GM12878 (cell line): ENCODE results near the gene TRUB1. TPM values are rescaled to one million over a fixed set of nuclear protein-coding genes. Genes with fewer than 3 reads are reported as not detected.

Experiments used
- CREB1 ChIP-seq: IDR thresholded peaks from 2 replicates; pipeline ENCODE4 v1.6.1; 2012; ENCODE audit warnings: low read depth, mild to moderate bottlenecking, inconsistent platforms
- HCFC1 ChIP-seq: fragments of 150-350 bp; IDR thresholded peaks from 2 replicates; pipeline ENCODE4 v1.6.1; 2014; ENCODE audit warnings: low read length
- KAT2A ChIP-seq: conservative IDR thresholded peaks from 2 replicates; pipeline ENCODE4 v1.6.1; 2011; ENCODE audit warnings: low read depth, low read length; ENCODE audit not compliant: control insufficient read depth
- YY1 ChIP-seq: IDR thresholded peaks from 2 replicates; pipeline ENCODE4 v1.6.1; 2011; ENCODE audit warnings: low read depth, mild to moderate bottlenecking, low read length
- polyA plus RNA-seq, 11 experiments: library from polyadenylated mRNA; depleted of rRNA in 4 of 11; unstranded in 6 of 11; stranded (reverse) in 5 of 11; fragments of >200 nt; fragmentation: Nextera tagmentation in 4 of 11; fragmentation: Illumina TruSeq in 1 of 11; extraction: Ambion mirVana in 4 of 11; extraction: Trizol in 1 of 11; gene quantifications; 1 replicate in 1 of 11; 2 replicates in 10 of 11; pipeline versions ENCODE4 v1.2.1 to v1.2.3, GENCODE V29; 2011 to 2016; ENCODE audit warnings: inconsistent platforms in 2 of 11, missing spikeins in 2 of 11, low read depth in 1 of 11
- total RNA-seq, 4 experiments: library from RNA; depleted of rRNA in 3 of 4; stranded (reverse); fragments of >200 nt in 3 of 4; fragmentation: Illumina TruSeq in 1 of 4; extraction: Trizol in 1 of 4; gene quantifications; 2 replicates each; pipeline versions ENCODE4 v1.2.1 to v1.2.3, GENCODE V29; 2013 to 2021
- TF ChIP-seq, protein P1 (sequence below): fragments of 450-650 bp; IDR thresholded peaks from 2 replicates; pipeline ENCODE4 v1.6.1; 2017; ENCODE audit warnings: low read depth, mild to moderate bottlenecking, moderate library complexity
- TF ChIP-seq, protein P2 (sequence below): fragments of 450-650 bp; IDR thresholded peaks from 2 replicates; pipeline ENCODE4 v1.6.1; 2017; ENCODE audit warnings: mild to moderate bottlenecking, moderate library complexity
- TF ChIP-seq, protein P3 (sequence below): IDR thresholded peaks from 2 replicates; pipeline ENCODE4 v1.6.1; 2011; ENCODE audit warnings: low read depth, low read length, improper control_type of control experiment, borderline replicate concordance
- TF ChIP-seq, protein P4 (sequence below): IDR thresholded peaks from 2 replicates; pipeline ENCODE4 v1.6.1; 2012; ENCODE audit warnings: improper control_type of control experiment, low read depth, low read length; ENCODE audit not compliant: insufficient replicate concordance
- TF ChIP-seq, protein P5 (sequence below): fragments of 450-650 bp; formaldehyde crosslinking; IDR thresholded peaks from 2 replicates; pipeline ENCODE4 v1.4.0; 2020; ENCODE audit warnings: mild to moderate bottlenecking, moderate library complexity
- TF ChIP-seq, protein P6 (sequence below): IDR thresholded peaks from 2 replicates; pipeline ENCODE4 v1.6.1; 2012; ENCODE audit warnings: low read depth, low read length, improper control_type of control experiment

The TRUB1 gene
- total and polyA plus RNA-seq, 10 of the 15 experiments (the other 5 are each of a cell fraction or from before 2014, with no cell fraction given), result 8.1 to 24.0 (median 15.9) TPM

DNA sequence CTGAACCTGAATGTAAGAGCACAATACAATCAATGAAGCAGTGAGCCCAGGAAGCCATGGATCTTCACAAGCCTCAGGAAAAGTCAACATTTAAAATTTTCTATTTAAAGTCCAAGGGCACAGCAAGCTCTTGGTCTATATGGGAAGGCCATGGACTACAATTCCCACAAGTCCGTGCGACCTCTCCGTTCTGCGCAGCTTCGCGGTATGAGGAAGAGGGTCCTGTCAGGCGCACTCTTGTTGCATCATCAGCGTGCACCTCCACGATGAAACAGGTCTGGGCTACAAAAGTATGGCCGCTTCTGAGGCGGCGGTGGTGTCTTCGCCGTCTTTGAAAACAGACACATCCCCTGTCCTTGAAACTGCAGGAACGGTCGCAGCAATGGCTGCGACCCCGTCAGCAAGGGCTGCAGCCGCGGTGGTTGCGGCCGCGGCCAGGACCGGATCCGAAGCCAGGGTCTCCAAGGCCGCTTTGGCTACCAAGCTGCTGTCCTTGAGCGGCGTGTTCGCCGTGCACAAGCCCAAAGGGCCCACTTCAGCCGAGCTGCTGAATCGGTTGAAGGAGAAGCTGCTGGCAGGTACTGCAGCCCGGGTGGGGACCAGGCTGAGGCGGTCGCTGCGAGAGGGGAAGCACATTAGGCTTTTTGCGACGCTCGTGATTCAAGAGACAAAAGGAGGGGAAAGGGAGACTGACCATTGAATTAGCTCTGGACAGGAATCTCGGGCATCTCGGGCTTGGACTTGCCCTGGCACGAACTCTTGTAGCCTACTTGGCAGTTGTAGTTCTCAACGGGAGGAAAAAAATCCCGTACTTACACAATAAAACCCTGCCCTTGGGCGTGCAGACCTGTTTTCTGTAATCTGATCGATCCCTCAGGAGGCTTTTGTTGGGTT lies at the start of gene TRUB1 (continued):
- TF ChIP-seq, protein P1, sequence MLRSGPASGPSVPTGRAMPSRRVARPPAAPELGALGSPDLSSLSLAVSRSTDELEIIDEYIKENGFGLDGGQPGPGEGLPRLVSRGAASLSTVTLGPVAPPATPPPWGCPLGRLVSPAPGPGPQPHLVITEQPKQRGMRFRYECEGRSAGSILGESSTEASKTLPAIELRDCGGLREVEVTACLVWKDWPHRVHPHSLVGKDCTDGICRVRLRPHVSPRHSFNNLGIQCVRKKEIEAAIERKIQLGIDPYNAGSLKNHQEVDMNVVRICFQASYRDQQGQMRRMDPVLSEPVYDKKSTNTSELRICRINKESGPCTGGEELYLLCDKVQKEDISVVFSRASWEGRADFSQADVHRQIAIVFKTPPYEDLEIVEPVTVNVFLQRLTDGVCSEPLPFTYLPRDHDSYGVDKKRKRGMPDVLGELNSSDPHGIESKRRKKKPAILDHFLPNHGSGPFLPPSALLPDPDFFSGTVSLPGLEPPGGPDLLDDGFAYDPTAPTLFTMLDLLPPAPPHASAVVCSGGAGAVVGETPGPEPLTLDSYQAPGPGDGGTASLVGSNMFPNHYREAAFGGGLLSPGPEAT, result peak; percentile 93
- TF ChIP-seq, protein P2, sequence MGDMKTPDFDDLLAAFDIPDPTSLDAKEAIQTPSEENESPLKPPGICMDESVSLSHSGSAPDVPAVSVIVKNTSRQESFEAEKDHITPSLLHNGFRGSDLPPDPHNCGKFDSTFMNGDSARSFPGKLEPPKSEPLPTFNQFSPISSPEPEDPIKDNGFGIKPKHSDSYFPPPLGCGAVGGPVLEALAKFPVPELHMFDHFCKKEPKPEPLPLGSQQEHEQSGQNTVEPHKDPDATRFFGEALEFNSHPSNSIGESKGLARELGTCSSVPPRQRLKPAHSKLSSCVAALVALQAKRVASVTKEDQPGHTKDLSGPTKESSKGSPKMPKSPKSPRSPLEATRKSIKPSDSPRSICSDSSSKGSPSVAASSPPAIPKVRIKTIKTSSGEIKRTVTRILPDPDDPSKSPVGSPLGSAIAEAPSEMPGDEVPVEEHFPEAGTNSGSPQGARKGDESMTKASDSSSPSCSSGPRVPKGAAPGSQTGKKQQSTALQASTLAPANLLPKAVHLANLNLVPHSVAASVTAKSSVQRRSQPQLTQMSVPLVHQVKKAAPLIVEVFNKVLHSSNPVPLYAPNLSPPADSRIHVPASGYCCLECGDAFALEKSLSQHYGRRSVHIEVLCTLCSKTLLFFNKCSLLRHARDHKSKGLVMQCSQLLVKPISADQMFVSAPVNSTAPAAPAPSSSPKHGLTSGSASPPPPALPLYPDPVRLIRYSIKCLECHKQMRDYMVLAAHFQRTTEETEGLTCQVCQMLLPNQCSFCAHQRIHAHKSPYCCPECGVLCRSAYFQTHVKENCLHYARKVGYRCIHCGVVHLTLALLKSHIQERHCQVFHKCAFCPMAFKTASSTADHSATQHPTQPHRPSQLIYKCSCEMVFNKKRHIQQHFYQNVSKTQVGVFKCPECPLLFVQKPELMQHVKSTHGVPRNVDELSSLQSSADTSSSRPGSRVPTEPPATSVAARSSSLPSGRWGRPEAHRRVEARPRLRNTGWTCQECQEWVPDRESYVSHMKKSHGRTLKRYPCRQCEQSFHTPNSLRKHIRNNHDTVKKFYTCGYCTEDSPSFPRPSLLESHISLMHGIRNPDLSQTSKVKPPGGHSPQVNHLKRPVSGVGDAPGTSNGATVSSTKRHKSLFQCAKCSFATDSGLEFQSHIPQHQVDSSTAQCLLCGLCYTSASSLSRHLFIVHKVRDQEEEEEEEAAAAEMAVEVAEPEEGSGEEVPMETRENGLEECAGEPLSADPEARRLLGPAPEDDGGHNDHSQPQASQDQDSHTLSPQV, result no peak
- TF ChIP-seq KAT2A, result no peak
- TF ChIP-seq, protein P3, sequence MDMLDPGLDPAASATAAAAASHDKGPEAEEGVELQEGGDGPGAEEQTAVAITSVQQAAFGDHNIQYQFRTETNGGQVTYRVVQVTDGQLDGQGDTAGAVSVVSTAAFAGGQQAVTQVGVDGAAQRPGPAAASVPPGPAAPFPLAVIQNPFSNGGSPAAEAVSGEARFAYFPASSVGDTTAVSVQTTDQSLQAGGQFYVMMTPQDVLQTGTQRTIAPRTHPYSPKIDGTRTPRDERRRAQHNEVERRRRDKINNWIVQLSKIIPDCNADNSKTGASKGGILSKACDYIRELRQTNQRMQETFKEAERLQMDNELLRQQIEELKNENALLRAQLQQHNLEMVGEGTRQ, result no peak
- TF ChIP-seq, protein P4, sequence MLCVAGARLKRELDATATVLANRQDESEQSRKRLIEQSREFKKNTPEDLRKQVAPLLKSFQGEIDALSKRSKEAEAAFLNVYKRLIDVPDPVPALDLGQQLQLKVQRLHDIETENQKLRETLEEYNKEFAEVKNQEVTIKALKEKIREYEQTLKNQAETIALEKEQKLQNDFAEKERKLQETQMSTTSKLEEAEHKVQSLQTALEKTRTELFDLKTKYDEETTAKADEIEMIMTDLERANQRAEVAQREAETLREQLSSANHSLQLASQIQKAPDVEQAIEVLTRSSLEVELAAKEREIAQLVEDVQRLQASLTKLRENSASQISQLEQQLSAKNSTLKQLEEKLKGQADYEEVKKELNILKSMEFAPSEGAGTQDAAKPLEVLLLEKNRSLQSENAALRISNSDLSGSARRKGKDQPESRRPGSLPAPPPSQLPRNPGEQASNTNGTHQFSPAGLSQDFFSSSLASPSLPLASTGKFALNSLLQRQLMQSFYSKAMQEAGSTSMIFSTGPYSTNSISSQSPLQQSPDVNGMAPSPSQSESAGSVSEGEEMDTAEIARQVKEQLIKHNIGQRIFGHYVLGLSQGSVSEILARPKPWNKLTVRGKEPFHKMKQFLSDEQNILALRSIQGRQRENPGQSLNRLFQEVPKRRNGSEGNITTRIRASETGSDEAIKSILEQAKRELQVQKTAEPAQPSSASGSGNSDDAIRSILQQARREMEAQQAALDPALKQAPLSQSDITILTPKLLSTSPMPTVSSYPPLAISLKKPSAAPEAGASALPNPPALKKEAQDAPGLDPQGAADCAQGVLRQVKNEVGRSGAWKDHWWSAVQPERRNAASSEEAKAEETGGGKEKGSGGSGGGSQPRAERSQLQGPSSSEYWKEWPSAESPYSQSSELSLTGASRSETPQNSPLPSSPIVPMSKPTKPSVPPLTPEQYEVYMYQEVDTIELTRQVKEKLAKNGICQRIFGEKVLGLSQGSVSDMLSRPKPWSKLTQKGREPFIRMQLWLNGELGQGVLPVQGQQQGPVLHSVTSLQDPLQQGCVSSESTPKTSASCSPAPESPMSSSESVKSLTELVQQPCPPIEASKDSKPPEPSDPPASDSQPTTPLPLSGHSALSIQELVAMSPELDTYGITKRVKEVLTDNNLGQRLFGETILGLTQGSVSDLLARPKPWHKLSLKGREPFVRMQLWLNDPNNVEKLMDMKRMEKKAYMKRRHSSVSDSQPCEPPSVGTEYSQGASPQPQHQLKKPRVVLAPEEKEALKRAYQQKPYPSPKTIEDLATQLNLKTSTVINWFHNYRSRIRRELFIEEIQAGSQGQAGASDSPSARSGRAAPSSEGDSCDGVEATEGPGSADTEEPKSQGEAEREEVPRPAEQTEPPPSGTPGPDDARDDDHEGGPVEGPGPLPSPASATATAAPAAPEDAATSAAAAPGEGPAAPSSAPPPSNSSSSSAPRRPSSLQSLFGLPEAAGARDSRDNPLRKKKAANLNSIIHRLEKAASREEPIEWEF, result no peak
- TF ChIP-seq, protein P5, sequence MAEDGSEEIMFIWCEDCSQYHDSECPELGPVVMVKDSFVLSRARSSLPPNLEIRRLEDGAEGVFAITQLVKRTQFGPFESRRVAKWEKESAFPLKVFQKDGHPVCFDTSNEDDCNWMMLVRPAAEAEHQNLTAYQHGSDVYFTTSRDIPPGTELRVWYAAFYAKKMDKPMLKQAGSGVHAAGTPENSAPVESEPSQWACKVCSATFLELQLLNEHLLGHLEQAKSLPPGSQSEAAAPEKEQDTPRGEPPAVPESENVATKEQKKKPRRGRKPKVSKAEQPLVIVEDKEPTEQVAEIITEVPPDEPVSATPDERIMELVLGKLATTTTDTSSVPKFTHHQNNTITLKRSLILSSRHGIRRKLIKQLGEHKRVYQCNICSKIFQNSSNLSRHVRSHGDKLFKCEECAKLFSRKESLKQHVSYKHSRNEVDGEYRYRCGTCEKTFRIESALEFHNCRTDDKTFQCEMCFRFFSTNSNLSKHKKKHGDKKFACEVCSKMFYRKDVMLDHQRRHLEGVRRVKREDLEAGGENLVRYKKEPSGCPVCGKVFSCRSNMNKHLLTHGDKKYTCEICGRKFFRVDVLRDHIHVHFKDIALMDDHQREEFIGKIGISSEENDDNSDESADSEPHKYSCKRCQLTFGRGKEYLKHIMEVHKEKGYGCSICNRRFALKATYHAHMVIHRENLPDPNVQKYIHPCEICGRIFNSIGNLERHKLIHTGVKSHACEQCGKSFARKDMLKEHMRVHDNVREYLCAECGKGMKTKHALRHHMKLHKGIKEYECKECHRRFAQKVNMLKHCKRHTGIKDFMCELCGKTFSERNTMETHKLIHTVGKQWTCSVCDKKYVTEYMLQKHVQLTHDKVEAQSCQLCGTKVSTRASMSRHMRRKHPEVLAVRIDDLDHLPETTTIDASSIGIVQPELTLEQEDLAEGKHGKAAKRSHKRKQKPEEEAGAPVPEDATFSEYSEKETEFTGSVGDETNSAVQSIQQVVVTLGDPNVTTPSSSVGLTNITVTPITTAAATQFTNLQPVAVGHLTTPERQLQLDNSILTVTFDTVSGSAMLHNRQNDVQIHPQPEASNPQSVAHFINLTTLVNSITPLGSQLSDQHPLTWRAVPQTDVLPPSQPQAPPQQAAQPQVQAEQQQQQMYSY (CRISPR knock-in tag), result no peak
- peak; percentile 98 for TF ChIP-seq HCFC1
- TF ChIP-seq CREB1, result peak; percentile 99
- TF ChIP-seq, protein P6, sequence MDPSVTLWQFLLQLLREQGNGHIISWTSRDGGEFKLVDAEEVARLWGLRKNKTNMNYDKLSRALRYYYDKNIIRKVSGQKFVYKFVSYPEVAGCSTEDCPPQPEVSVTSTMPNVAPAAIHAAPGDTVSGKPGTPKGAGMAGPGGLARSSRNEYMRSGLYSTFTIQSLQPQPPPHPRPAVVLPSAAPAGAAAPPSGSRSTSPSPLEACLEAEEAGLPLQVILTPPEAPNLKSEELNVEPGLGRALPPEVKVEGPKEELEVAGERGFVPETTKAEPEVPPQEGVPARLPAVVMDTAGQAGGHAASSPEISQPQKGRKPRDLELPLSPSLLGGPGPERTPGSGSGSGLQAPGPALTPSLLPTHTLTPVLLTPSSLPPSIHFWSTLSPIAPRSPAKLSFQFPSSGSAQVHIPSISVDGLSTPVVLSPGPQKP, result no peak
- TF ChIP-seq YY1, result peak; percentile 97
